ENCODE data around the gene THSD1.

The THSD1 gene

DNA sequence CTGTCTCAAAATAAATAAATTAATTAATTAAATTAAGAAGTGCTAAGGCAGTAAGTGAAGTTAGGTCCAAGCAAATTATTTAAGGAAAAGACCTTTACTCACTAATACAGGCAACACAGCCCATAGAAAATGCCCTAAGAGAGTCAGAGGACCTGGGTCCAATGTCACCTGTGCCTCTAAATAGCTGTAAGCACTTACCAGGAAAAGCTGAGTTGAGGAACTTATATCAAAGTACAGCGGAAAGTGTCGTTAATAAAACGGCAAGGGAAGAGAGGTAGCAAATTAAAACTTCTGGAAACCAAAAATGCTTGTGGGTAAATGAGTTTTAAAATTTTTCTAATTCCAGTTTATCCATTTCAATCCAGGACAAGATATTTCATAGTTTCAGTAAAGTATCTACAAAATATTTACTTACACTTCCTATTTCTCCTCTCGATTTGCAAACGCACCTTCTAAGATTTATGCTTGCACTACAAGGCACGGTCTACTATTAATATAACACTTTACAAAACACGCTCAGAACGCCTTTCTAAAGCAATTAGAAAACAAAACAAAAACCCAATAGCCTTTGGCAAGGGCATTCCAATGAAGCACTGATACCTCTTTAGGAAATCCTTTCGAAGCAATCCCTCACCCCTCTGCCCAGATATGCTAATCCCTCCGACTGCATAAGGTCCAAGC lies 43.5 kb upstream of the THSD1 start:
- H3K9me3 ChIP-seq (ENCODE audit: severe bottlenecking) = no peaks in the 10 kb centered on the region
- ATAC-seq (ENCODE audit: low read depth) (no peak), DNase-seq (ENCODE audit: low spot score) (no peak)
- peak overlapping the region; percentile 74 for H3K27ac ChIP-seq (ENCODE audit: poor library complexity, severe bottlenecking)
- H3K4me1 ChIP-seq (ENCODE audit: insufficient read depth, poor library complexity, severe bottlenecking) = peaks cover 41% of the 10 kb centered on the region
- peak overlapping the region; percentile 95 for H3K4me3 ChIP-seq (ENCODE audit: severe bottlenecking)
- H3K27me3 ChIP-seq (ENCODE audit: insufficient read depth, poor library complexity, severe bottlenecking) = no peaks in the 10 kb centered on the region
- no peak for TF ChIP-seq CTCF (IDR thresholded peaks at IDR 0.05; ENCODE audit: poor library complexity, severe bottlenecking)
- H3K36me3 ChIP-seq (ENCODE audit: low read depth) = peaks cover 26% of the 10 kb centered on the region

DNA sequence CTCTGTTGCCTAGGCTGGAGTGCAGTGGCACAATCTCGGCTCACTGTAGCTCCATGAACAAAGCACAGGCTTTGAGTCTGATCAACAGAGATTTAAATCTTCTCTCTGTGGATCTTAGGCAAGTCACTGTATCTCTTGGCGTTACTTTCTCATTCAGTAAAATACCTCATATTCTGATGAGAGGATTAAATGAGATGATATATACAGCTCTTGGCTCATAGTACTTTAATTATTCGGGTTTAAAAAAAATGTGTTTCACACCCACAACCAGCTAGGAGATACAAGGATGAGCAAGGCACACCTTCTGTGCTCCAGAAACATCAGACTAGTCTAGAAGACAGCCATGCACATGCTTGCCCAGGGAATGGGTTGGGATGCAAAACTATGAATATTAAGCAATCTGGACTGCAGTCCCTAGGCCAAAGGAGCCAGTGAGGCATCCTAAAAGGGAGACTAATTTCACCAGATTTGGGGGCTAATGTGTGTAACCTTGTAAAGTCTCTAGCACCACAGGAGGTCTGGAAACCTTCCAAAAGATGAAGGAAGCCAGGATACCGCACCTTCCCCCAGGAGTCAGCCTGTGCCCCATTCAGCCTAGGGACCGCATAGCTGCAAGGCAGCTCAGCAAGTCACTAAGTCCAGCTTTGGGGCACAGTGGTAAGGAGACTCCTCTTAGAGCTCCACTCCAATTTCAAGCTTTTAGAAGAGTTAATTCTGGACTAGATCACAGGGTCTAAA lies 42.0 kb upstream of the THSD1 start:
- H3K27ac ChIP-seq (ENCODE audit: poor library complexity, severe bottlenecking) = peak overlapping the region; percentile 74
- no peak for TF ChIP-seq CTCF (IDR thresholded peaks at IDR 0.05; ENCODE audit: poor library complexity, severe bottlenecking)
- peaks cover 34% of the 10 kb centered on the region for H3K36me3 ChIP-seq (ENCODE audit: low read depth)
- DNase-seq (ENCODE audit: low spot score) (no peak), ATAC-seq (ENCODE audit: low read depth) (no peak)
- H3K4me1 ChIP-seq (ENCODE audit: insufficient read depth, poor library complexity, severe bottlenecking) = peaks cover 31% of the 10 kb centered on the region
- H3K27me3 ChIP-seq (ENCODE audit: insufficient read depth, poor library complexity, severe bottlenecking) = no peaks in the 10 kb centered on the region
- no peak overlapping the region for H3K4me3 ChIP-seq (ENCODE audit: severe bottlenecking)
- no peaks in the 10 kb centered on the region for H3K9me3 ChIP-seq (ENCODE audit: severe bottlenecking)

DNA sequence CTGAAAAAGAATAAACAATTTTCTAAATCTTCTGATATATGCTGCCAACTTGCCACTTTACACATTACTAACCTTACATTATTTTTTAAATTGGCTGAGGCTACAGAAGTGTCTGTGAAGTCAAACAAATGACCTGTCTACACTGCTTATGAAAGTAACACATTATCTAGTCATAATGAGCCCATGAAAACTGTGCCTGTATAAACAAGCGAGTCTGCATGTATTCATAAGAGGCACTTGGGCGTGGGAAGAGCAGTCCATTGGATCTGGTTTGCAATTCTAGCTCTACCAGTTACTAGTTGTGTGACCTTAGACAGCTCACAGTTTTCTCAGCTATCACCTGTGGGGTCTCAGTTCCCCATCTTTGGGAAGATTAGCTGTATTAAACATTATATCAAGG lies 41.4 kb upstream of the THSD1 start:
- DNase-seq (ENCODE audit: low spot score) (no peak), ATAC-seq (ENCODE audit: low read depth) (no peak)
- Histone ChIP-seq H3K36me3 (ENCODE audit: low read depth) (peaks cover 38% of the 10 kb centered on the region), H3K27me3 (ENCODE audit: insufficient read depth, poor library complexity, severe bottlenecking) (no peaks in the 10 kb centered on the region), H3K4me3 (ENCODE audit: severe bottlenecking) (no peak overlapping the region), H3K27ac (ENCODE audit: poor library complexity, severe bottlenecking) (peak overlapping the region; percentile 26), H3K9me3 (ENCODE audit: severe bottlenecking) (no peaks in the 10 kb centered on the region), H3K4me1 (ENCODE audit: insufficient read depth, poor library complexity, severe bottlenecking) (peaks cover 31% of the 10 kb centered on the region)
- TF ChIP-seq CTCF (IDR thresholded peaks at IDR 0.05; ENCODE audit: poor library complexity, severe bottlenecking) = no peak

GRCh38 chr13:52446265-52446664 lies 40.3 kb upstream of the THSD1 start:
- TF ChIP-seq CTCF (IDR thresholded peaks at IDR 0.05; ENCODE audit: poor library complexity, severe bottlenecking) = no peak
- Histone ChIP-seq H3K27ac (ENCODE audit: poor library complexity, severe bottlenecking) (peak overlapping the region; percentile 26), H3K9me3 (ENCODE audit: severe bottlenecking) (no peaks in the 10 kb centered on the region), H3K4me3 (ENCODE audit: severe bottlenecking) (no peak overlapping the region), H3K27me3 (ENCODE audit: insufficient read depth, poor library complexity, severe bottlenecking) (no peaks in the 10 kb centered on the region), H3K36me3 (ENCODE audit: low read depth) (peaks cover 47% of the 10 kb centered on the region), H3K4me1 (ENCODE audit: insufficient read depth, poor library complexity, severe bottlenecking) (peaks cover 31% of the 10 kb centered on the region)
- ATAC-seq (ENCODE audit: low read depth) = no peak
- no peak for DNase-seq (ENCODE audit: low spot score)

DNA sequence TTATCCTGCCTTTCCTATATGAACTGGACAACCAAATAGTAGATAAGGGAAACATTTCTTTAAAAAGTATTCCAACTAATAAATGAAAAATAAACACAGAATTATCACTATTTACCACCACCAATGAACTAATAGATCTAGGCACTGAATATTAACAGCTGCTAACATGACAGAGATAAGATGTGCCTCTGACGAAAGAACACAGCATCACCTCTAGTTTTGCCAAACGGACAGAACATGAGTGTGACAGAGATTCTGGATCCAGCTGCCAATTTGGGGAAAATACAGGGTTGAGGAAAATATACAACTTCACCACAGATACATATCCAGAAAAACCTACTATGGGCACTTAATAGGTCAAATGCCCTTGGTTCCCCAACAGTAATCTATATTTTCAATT lies 26.5 kb upstream of the THSD1 start:
- TF ChIP-seq CTCF (IDR thresholded peaks at IDR 0.05; ENCODE audit: poor library complexity, severe bottlenecking) = no peak
- Histone ChIP-seq H3K36me3 (ENCODE audit: low read depth) (peaks cover 88% of the 10 kb centered on the region), H3K4me1 (ENCODE audit: insufficient read depth, poor library complexity, severe bottlenecking) (peaks cover 22% of the 10 kb centered on the region), H3K9me3 (ENCODE audit: severe bottlenecking) (no peaks in the 10 kb centered on the region), H3K27me3 (ENCODE audit: insufficient read depth, poor library complexity, severe bottlenecking) (no peaks in the 10 kb centered on the region), H3K4me3 (ENCODE audit: severe bottlenecking) (no peak overlapping the region), H3K27ac (ENCODE audit: poor library complexity, severe bottlenecking) (no peak overlapping the region)
- DNase-seq (ENCODE audit: low spot score) (no peak), ATAC-seq (ENCODE audit: low read depth) (no peak)
